Spleen (tissue), 11 donors: Measurements from ENCODE around the gene ENOX1. TPM values are rescaled to one million over a fixed set of nuclear protein-coding genes. Genes with fewer than 3 reads are reported as not detected.

Source experiments
- DNase-seq: peaks from one replicate; pipeline ENCODE4 v3.0.0-alpha.2; 2020
- H3K27ac ChIP-seq, 8 donors: fragments of 200-600 bp; sonication (generic) in 7 of 8; 1 replicate in 4 of 8; 2 replicates in 4 of 8; pipeline versions ENCODE4 v1.5.0 to v1.8.0; 2016 to 2021; ENCODE audit warnings: inconsistent platforms in 4 of 8, mild to moderate bottlenecking in 4 of 8, moderate library complexity in 1 of 8
- H3K27me3 ChIP-seq, 7 donors: fragments of 200-600 bp; sonication (generic) in 6 of 7; replicated peaks in 1 of 7; 1 replicate in 4 of 7; 2 replicates in 3 of 7; pipeline versions ENCODE4 v1.5.0 to v1.8.0; 2016 to 2021; ENCODE audit warnings: inconsistent platforms in 3 of 7, mild to moderate bottlenecking in 1 of 7
- H3K36me3 ChIP-seq, 6 donors: fragments of 200-600 bp; sonication (generic) in 5 of 6; 1 replicate in 4 of 6; 2 replicates in 2 of 6; pipeline versions ENCODE4 v1.5.0 to v1.8.0; 2016 to 2021; ENCODE audit warnings: inconsistent platforms in 2 of 6
- H3K4me1 ChIP-seq, 6 donors: fragments of 200-600 bp; sonication (generic) in 5 of 6; 1 replicate in 3 of 6; 2 replicates in 3 of 6; pipeline versions ENCODE4 v1.5.0 to v1.8.0; 2016 to 2021; ENCODE audit warnings: inconsistent platforms in 3 of 6
- H3K4me3 ChIP-seq, 8 donors: fragments of 200-600 bp; sonication (generic) in 7 of 8; 1 replicate in 4 of 8; 2 replicates in 4 of 8; pipeline versions ENCODE4 v1.5.0 to v1.8.0; 2016 to 2021; ENCODE audit warnings: inconsistent platforms in 4 of 8, mild to moderate bottlenecking in 4 of 8, moderate library complexity in 2 of 8
- H3K9me3 ChIP-seq, 8 donors: fragments of 200-600 bp; sonication (generic) in 7 of 8; 1 replicate in 4 of 8; 2 replicates in 4 of 8; pipeline versions ENCODE4 v1.5.0 to v1.8.0; 2016 to 2021; ENCODE audit warnings: inconsistent platforms in 4 of 8
- POLR2A ChIP-seq, 3 donors: fragments of 450-650 bp; IDR thresholded peaks; one replicate each; pipeline ENCODE4 v1.5.1; 2017; ENCODE audit warnings: antibody characterized with exemption in 3 of 3, mild to moderate bottlenecking in 1 of 3
- POLR2AphosphoS5 ChIP-seq, 3 donors: sonication (generic); formaldehyde crosslinking; IDR thresholded peaks; one replicate each; pipeline ENCODE4 v1.5.1; 2017; ENCODE audit warnings: antibody characterized with exemption in 3 of 3
- WGBS, 5 donors: extraction: QIAGEN DNeasy Blood & Tissue Kit in 3 of 5; methylation state at CpG; one replicate each; pipeline versions ENCODE4 v1.1.5 to v1.1.7; 2013 to 2018; 5-methylcytosine and 5-hydroxymethylcytosine counted together
- intact Hi-C: fragments of 100-400 bp; cut with DNase I; formaldehyde crosslinking; loops from one replicate; pipeline ENCODE4 v1.15.0; 2023; ENCODE audit warnings: low total_unique reads
- polyA plus RNA-seq, 3 donors: library from polyadenylated mRNA; stranded (reverse); fragments of 200-250 nt; gene quantifications; one replicate each; pipeline ENCODE4 v1.2.1, GENCODE V29; 2013
- total RNA-seq, 7 donors: library from RNA; depleted of rRNA in 3 of 7; stranded (reverse); fragments of >200 nt in 3 of 7; fragmentation: NEBNext Ultra II Directional in 4 of 7; extraction: Animal tissue kit (Norgen Biotek cat#: 25700) in 4 of 7; gene quantifications; one replicate each; pipeline versions ENCODE4 v1.1.0 to v1.2.1, GENCODE V29; 2016 to 2021
- TF ChIP-seq, protein P1 (sequence below), 11 experiments: fragments of 200-600 bp in 7 of 11; fragments of 450-650 bp in 4 of 11; sonication (generic) in 4 of 11; IDR thresholded peaks in 8 of 11; conservative IDR thresholded peaks in 3 of 11; 1 replicate in 7 of 11; 2 replicates in 4 of 11; pipeline versions ENCODE4 v1.4.0 to v1.8.0; 2016 to 2021; ENCODE audit warnings: antibody characterized with exemption in 11 of 11, inconsistent platforms in 4 of 11, mild to moderate bottlenecking in 1 of 11
- donor health status: healthy with polysubstance abuse.
- donor health status: DM: no; HTN: no; CAD: no; lungs with moderate emphysema.
- donor health status: DM: no; HTN: no; CAD: no.
- donor health status: Bipolar disorder and iron deficiency.
- donor health status: healthy.
- donor health status: DM: no; HTN: no; CAD: no.
- donor health status: DM: yes; HTN: yes; CAD: no.

Gene ENOX1
- total and polyA plus RNA-seq, 10 donors: 0.42 to 1.3 (median 0.54) TPM; not detected in 1

DNA sequence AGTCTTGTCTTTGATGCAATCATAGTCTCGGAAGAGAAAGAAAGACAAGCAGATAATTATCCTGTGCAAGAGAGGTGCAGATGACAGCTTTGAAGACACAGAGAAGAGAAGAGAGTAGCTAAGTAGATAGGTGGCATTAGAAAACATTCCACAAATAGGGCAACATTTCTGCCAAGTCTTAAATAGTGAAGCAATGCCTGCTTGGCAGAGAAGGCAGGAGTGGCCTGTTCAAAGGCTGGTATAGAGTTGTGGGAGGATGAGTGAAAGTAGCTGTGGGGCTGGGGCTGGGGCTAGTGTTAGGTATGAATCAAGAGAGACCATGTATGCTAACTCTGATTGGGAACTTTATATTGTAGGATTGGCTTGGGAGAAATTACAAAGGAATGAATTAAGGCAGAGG is 457.9 kb downstream of the ENOX1 start:
- WGBS, 5 donors: 75 to 93% (median 87%) methylated on average over 1 of the region's 1 CpG
- intact Hi-C loops: no loop called here
- H3K27ac ChIP-seq: no peak overlapping the region
- TF ChIP-seq POLR2A (IDR thresholded peaks at IDR 0.05): no peak
- no peaks in the 10 kb centered on the region for H3K4me1 ChIP-seq
- H3K27me3 ChIP-seq: no peaks in the 10 kb centered on the region
- no peaks in the 10 kb centered on the region for H3K9me3 ChIP-seq
- H3K36me3 ChIP-seq: no peaks in the 10 kb centered on the region
- no peak overlapping the region for H3K4me3 ChIP-seq
- DNase-seq: no peak

DNA sequence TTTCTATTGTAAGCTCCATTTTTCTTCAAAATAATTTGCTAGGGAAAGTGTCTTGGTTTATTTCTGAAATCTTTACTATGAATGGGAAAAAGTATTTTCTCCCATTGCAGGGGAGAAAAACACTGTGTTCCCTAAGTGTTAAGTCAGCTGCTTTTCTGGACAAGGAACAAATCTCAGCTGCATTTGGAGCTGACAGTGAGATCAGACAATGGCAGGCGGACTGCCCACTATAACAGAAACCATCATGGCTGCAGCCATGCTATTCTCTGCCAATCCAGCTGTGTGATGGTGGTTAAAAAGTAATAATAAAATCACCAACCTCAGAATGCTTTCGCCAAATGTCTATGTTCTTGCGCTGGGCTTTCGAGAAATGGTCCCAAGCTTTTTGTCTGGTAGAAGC is 460.7 kb downstream of the ENOX1 start:
- Histone ChIP-seq H3K4me1 (no peaks in the 10 kb centered on the region), H3K9me3 (no peaks in the 10 kb centered on the region), H3K27ac (no peak overlapping the region), H3K4me3 (no peak overlapping the region), H3K27me3 (no peaks in the 10 kb centered on the region), H3K36me3 (no peaks in the 10 kb centered on the region)
- intact Hi-C loops: no loop called here
- WGBS, 5 donors: 95 to 98% (median 97%) methylated on average over 4 of the region's 4 CpGs
- DNase-seq: no peak
- no peak for TF ChIP-seq POLR2AphosphoS5 (IDR thresholded peaks at IDR 0.05)
- no peak for TF ChIP-seq POLR2A (IDR thresholded peaks at IDR 0.05)
- TF ChIP-seq, protein P1, sequence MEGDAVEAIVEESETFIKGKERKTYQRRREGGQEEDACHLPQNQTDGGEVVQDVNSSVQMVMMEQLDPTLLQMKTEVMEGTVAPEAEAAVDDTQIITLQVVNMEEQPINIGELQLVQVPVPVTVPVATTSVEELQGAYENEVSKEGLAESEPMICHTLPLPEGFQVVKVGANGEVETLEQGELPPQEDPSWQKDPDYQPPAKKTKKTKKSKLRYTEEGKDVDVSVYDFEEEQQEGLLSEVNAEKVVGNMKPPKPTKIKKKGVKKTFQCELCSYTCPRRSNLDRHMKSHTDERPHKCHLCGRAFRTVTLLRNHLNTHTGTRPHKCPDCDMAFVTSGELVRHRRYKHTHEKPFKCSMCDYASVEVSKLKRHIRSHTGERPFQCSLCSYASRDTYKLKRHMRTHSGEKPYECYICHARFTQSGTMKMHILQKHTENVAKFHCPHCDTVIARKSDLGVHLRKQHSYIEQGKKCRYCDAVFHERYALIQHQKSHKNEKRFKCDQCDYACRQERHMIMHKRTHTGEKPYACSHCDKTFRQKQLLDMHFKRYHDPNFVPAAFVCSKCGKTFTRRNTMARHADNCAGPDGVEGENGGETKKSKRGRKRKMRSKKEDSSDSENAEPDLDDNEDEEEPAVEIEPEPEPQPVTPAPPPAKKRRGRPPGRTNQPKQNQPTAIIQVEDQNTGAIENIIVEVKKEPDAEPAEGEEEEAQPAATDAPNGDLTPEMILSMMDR (IDR thresholded peaks at IDR 0.05 in 8 of 11, conservative IDR thresholded peaks at IDR 0.05 in 3 of 11): no peak

DNA sequence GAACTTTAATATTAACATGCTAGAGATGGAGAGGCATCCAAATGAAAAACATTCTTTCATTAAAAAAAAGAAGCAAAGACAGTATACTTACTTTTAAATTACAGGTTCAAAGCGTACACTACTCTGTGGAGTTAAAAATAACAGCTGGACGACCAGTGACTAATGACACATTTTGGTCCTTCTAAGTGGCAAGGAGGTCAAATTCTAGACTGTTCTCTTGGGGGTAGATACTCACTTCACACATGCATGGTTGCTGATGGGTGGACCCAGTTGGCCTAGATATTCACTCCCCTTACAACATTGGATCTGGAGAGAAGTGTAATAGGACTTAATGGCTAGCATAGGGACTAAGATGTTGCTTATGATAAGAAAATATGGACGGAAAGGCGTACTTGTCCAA is 461.1 kb downstream of the ENOX1 start:
- Histone ChIP-seq H3K27me3 (no peaks in the 10 kb centered on the region), H3K9me3 (no peaks in the 10 kb centered on the region), H3K4me1 (no peaks in the 10 kb centered on the region), H3K36me3 (no peaks in the 10 kb centered on the region), H3K27ac (no peak overlapping the region), H3K4me3 (no peak overlapping the region)
- no peak for DNase-seq
- 86 to 93% (median 91%) methylated on average over 4 of the region's 4 CpGs for WGBS, 5 donors
- intact Hi-C loops: no loop called here
- TF ChIP-seq, protein P1 (IDR thresholded peaks at IDR 0.05 in 8 of 11, conservative IDR thresholded peaks at IDR 0.05 in 3 of 11): no peak
- TF ChIP-seq POLR2A (IDR thresholded peaks at IDR 0.05) (no peak), POLR2AphosphoS5 (IDR thresholded peaks at IDR 0.05) (no peak)

DNA sequence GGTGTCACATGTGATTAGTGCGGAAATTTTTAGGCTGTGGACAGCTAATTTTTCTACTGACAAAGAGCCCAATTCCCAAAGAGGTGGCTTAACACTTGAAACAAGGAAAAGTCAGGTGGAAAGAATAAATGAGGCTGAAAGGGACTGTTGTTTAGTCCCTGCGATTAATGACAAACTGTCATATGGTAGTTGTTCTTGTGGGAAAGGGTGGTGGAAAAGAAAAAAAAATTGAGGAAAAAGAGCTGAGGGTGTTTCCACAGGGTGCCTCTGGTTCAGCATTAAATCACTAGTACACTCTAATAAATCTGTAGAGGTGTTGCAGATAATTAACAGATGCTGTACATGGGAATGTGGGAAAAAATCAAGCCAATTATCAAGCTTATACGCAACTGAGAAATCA is 462.6 kb downstream of the ENOX1 start:
- DNase-seq: no peak
- no peaks in the 10 kb centered on the region for H3K27me3 ChIP-seq
- intact Hi-C loops: no loop called here
- no peaks in the 10 kb centered on the region for H3K9me3 ChIP-seq
- H3K4me3 ChIP-seq: no peak overlapping the region
- H3K27ac ChIP-seq: no peak overlapping the region
- no peaks in the 10 kb centered on the region for H3K36me3 ChIP-seq
- no peaks in the 10 kb centered on the region for H3K4me1 ChIP-seq
- WGBS, 5 donors: 61 to 94% (median 75%) methylated on average over 3 of the region's 3 CpGs
- TF ChIP-seq, protein P1 (IDR thresholded peaks at IDR 0.05 in 8 of 11, conservative IDR thresholded peaks at IDR 0.05 in 3 of 11): no peak
